H1 (cell line): ENCODE measurements around the gene EFHC1.

Experiments used
- CEBPB ChIP-seq: IDR thresholded peaks from 2 replicates; pipeline ENCODE4 v1.6.1; 2012; ENCODE audit warnings: low read depth, low read length
- KDM1A ChIP-seq: fragments of 200-600, 300-600 bp; sonication (generic); IDR thresholded peaks from 2 replicates; pipeline ENCODE4 v1.7.1; 2016; ENCODE audit warnings: mild to moderate bottlenecking, low read length, borderline replicate concordance
- POLR2A ChIP-seq, 2 experiments: IDR thresholded peaks; 1 replicate in 1 of 2; 2 replicates in 1 of 2; pipeline ENCODE4 v1.6.1; 2011; ENCODE audit warnings: low read depth in 2 of 2, low read length in 2 of 2, mild to moderate bottlenecking in 2 of 2; ENCODE audit errors: control extremely low read depth in 1 of 2
- SIX5 ChIP-seq: IDR thresholded peaks from 2 replicates; pipeline ENCODE4 v1.6.1; 2011; ENCODE audit warnings: mild to moderate bottlenecking, low read depth, low read length
- TF ChIP-seq, protein P1 (sequence below), 3 experiments: IDR thresholded peaks; 1 replicate in 2 of 3; 2 replicates in 1 of 3; pipeline versions ENCODE4 v1.5.1 to v1.6.1; 2011; ENCODE audit warnings: low read length in 3 of 3, mild to moderate bottlenecking in 3 of 3, inconsistent platforms in 2 of 3, low read depth in 1 of 3, moderate library complexity in 1 of 3; ENCODE audit not compliant: insufficient read depth in 1 of 3; ENCODE audit errors: control extremely low read depth in 1 of 3

DNA sequence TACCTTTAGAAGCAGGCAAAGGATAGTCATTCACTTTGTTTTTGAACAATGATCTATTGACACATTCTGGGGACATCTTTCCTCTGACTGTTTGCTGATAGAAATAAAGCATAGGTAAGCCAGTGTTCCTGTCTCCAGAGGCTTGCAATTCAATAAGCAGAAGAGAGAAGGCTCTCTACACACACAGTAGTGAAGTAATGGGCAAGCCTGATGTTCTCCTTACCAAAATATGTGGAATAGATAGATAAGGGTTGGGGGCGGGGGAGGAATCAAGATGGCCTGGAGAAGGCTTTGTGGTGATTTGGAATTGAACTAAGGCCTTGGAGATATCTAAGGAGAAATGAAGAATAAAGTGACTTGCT, 30.9 kb upstream of the EFHC1 start:
- TF ChIP-seq, protein P1, sequence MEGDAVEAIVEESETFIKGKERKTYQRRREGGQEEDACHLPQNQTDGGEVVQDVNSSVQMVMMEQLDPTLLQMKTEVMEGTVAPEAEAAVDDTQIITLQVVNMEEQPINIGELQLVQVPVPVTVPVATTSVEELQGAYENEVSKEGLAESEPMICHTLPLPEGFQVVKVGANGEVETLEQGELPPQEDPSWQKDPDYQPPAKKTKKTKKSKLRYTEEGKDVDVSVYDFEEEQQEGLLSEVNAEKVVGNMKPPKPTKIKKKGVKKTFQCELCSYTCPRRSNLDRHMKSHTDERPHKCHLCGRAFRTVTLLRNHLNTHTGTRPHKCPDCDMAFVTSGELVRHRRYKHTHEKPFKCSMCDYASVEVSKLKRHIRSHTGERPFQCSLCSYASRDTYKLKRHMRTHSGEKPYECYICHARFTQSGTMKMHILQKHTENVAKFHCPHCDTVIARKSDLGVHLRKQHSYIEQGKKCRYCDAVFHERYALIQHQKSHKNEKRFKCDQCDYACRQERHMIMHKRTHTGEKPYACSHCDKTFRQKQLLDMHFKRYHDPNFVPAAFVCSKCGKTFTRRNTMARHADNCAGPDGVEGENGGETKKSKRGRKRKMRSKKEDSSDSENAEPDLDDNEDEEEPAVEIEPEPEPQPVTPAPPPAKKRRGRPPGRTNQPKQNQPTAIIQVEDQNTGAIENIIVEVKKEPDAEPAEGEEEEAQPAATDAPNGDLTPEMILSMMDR (IDR thresholded peaks at IDR 0.05; ENCODE audit: control extremely low read depth in 1 of 3, insufficient read depth in 1 of 3, low read depth in 1 of 3, low read length in 3 of 3), result no peak
- TF ChIP-seq POLR2A (IDR thresholded peaks at IDR 0.05; ENCODE audit: control extremely low read depth in 1 of 2, low read depth in 2 of 2, low read length in 2 of 2) (no peak), SIX5 (no peak), CEBPB (no peak), KDM1A (no peak)
